HUES6 (cell line): ENCODE results near the gene FYB2.

Source experiments
- H3K27ac ChIP-seq: 2 replicates; pipeline ENCODE4 v1.7.0; 2013; ENCODE audit warnings: low read depth, mild to moderate bottlenecking, low read length, inconsistent platforms
- H3K27me3 ChIP-seq: 2 replicates; pipeline ENCODE4 v1.6.1; 2013; ENCODE audit warnings: low read length; ENCODE audit not compliant: control insufficient read depth, insufficient read depth
- H3K36me3 ChIP-seq: 2 replicates; pipeline ENCODE4 v1.6.1; 2013; ENCODE audit warnings: low read length; ENCODE audit not compliant: control insufficient read depth, insufficient read depth
- H3K4me1 ChIP-seq: 2 replicates; pipeline ENCODE4 v1.6.1; 2013; ENCODE audit warnings: low read length; ENCODE audit not compliant: control insufficient read depth, insufficient read depth
- H3K4me3 ChIP-seq: 2 replicates; pipeline ENCODE4 v1.5.1; 2013; ENCODE audit warnings: low read depth, low read length
- H3K9ac ChIP-seq: one replicate; pipeline ENCODE4 v1.6.1; 2013; ENCODE audit warnings: mild to moderate bottlenecking, low read length
- H3K9me3 ChIP-seq: 2 replicates; pipeline ENCODE4 v1.6.1; 2013; ENCODE audit warnings: low read depth, low read length; ENCODE audit not compliant: control insufficient read depth, insufficient read depth

The FYB2 gene

GRCh38 chr1:56817716-56818463 lies 1.3 kb downstream of the FYB2 start:
- H3K4me3 ChIP-seq: no peak overlapping the region
- no peak overlapping the region for H3K27ac ChIP-seq
- no peaks in the 10 kb centered on the region; the same call in 1 of the 2 replicates for H3K27me3 ChIP-seq

GRCh38 chr1:56816909-56817308 lies 2.3 kb downstream of the FYB2 start:
- H3K36me3 ChIP-seq: no peaks in the 10 kb centered on the region
- no peak overlapping the region for H3K4me3 ChIP-seq
- H3K9me3 ChIP-seq: no peaks in the 10 kb centered on the region
- H3K27me3 ChIP-seq: no peaks in the 10 kb centered on the region; the same call in 1 of the 2 replicates
- no peak overlapping the region for H3K27ac ChIP-seq
- no peak overlapping the region for H3K9ac ChIP-seq
- peaks cover 34% of the 10 kb centered on the region for H3K4me1 ChIP-seq

More at GRCh38 chr1:56817716-56818463, 1.3 kb downstream of the FYB2 start:
- H3K9ac ChIP-seq: no peak overlapping the region
- H3K4me1 ChIP-seq: peaks cover 33% of the 10 kb centered on the region
- H3K36me3 ChIP-seq: no peaks in the 10 kb centered on the region
- no peaks in the 10 kb centered on the region for H3K9me3 ChIP-seq

GRCh38 chr1:56816264-56816663 lies 2.9 kb downstream of the FYB2 start:
- Histone ChIP-seq H3K4me1 (peaks cover 37% of the 10 kb centered on the region), H3K9me3 (no peaks in the 10 kb centered on the region), H3K27me3 (no peaks in the 10 kb centered on the region), H3K9ac (no peak overlapping the region), H3K36me3 (no peaks in the 10 kb centered on the region), H3K4me3 (no peak overlapping the region), H3K27ac (no peak overlapping the region)

GRCh38 chr1:56814205-56814604 lies 5.0 kb downstream of the FYB2 start:
- no peak overlapping the region for H3K4me3 ChIP-seq
- no peak overlapping the region for H3K27ac ChIP-seq
- H3K4me1 ChIP-seq: peaks cover 19% of the 10 kb centered on the region
- H3K36me3 ChIP-seq: no peaks in the 10 kb centered on the region
- no peak overlapping the region for H3K9ac ChIP-seq
- no peaks in the 10 kb centered on the region for H3K27me3 ChIP-seq
- H3K9me3 ChIP-seq: no peaks in the 10 kb centered on the region

GRCh38 chr1:56811331-56811730 lies 7.9 kb downstream of the FYB2 start:
- H3K27me3 ChIP-seq: no peaks in the 10 kb centered on the region
- H3K4me1 ChIP-seq: peaks cover 7% of the 10 kb centered on the region; the same call in 1 of the 2 replicates
- no peak overlapping the region for H3K9ac ChIP-seq
- no peak overlapping the region for H3K4me3 ChIP-seq
- no peaks in the 10 kb centered on the region for H3K36me3 ChIP-seq
- no peak overlapping the region for H3K27ac ChIP-seq
- no peaks in the 10 kb centered on the region for H3K9me3 ChIP-seq

- Histone ChIP-seq H3K4me3 (no peak overlapping the region), H3K9ac (no peak overlapping the region), H3K27me3 (no peaks in the 10 kb centered on the region), H3K9me3 (no peaks in the 10 kb centered on the region), H3K27ac (no peak overlapping the region), H3K36me3 (no peaks in the 10 kb centered on the region), H3K4me1 (peaks cover 7% of the 10 kb centered on the region; the same call in 1 of the 2 replicates)
Measured at GRCh38 chr1:56808410-56808809, 10.8 kb downstream of the FYB2 start.

GRCh38 chr1:56806804-56807203 lies 12.4 kb downstream of the FYB2 start:
- H3K27ac ChIP-seq: no peak overlapping the region

GRCh38 chr1:56803561-56804156 lies 15.5 kb downstream of the FYB2 start:
- no peak overlapping the region for H3K9ac ChIP-seq
- H3K9me3 ChIP-seq: no peaks in the 10 kb centered on the region
- no peaks in the 10 kb centered on the region for H3K36me3 ChIP-seq
- peaks cover 2% of the 10 kb centered on the region for H3K4me1 ChIP-seq
- no peaks in the 10 kb centered on the region for H3K27me3 ChIP-seq
- H3K4me3 ChIP-seq: no peak overlapping the region
- no peak overlapping the region for H3K27ac ChIP-seq

More at GRCh38 chr1:56806804-56807203, 12.4 kb downstream of the FYB2 start:
- H3K4me3 ChIP-seq: no peak overlapping the region
- H3K36me3 ChIP-seq: no peaks in the 10 kb centered on the region
- no peaks in the 10 kb centered on the region for H3K9me3 ChIP-seq
- H3K4me1 ChIP-seq: peaks cover 5% of the 10 kb centered on the region; the same call in 1 of the 2 replicates
- H3K27me3 ChIP-seq: no peaks in the 10 kb centered on the region
- no peak overlapping the region for H3K9ac ChIP-seq

GRCh38 chr1:56799605-56800400 lies 19.4 kb downstream of the FYB2 start:
- no peaks in the 10 kb centered on the region for H3K9me3 ChIP-seq
- H3K36me3 ChIP-seq: no peaks in the 10 kb centered on the region
- no peaks in the 10 kb centered on the region for H3K27me3 ChIP-seq
- H3K9ac ChIP-seq: no peak overlapping the region
- H3K4me1 ChIP-seq: peaks cover 23% of the 10 kb centered on the region
- H3K27ac ChIP-seq: no peak overlapping the region
- no peak overlapping the region for H3K4me3 ChIP-seq

GRCh38 chr1:56798053-56798471 lies 21.1 kb downstream of the FYB2 start:
- Histone ChIP-seq H3K27ac (no peak overlapping the region), H3K27me3 (no peaks in the 10 kb centered on the region), H3K9me3 (no peaks in the 10 kb centered on the region), H3K36me3 (no peaks in the 10 kb centered on the region), H3K4me3 (no peak overlapping the region), H3K9ac (no peak overlapping the region), H3K4me1 (peaks cover 23% of the 10 kb centered on the region)
